ENCODE measurements around the gene SKOR1.
A peak's percentile ranks its signal among the peaks of the same experiment; 100 is the strongest.

The SKOR1 gene

GRCh38 chr15:67812241-67812644, 13.1 kb upstream of the SKOR1 start:
- no peaks in the 10 kb centered on the region for H3K79me1 ChIP-seq (ENCODE audit: low read depth, low read length)
- DNase-seq (ENCODE audit: low spot score): no peak

GRCh38 chr15:67813104-67813634, 12.1 kb upstream of the SKOR1 start:
- H3K27ac ChIP-seq (replicated peaks; ENCODE audit: low read length): no peak overlapping the region
- no peak overlapping the region for H2BK120ac ChIP-seq (ENCODE audit: low read depth, low read length)
- H3K4me2 ChIP-seq (ENCODE audit: insufficient read depth, low read length, poor library complexity, severe bottlenecking): no peak overlapping the region
- H2AFZ ChIP-seq (ENCODE audit: low read length): no peak overlapping the region
- H4K8ac ChIP-seq (ENCODE audit: low read depth, low read length): no peak overlapping the region
- no peak overlapping the region for H2BK12ac ChIP-seq (ENCODE audit: low read length)
- H4K91ac ChIP-seq (ENCODE audit: low read depth, low read length, poor library complexity): no peak overlapping the region
- H3K9me3 ChIP-seq (replicated peaks in 1 of 2; ENCODE audit: control insufficient read depth in 2 of 2, insufficient read depth in 1 of 2, low read depth in 1 of 2, low read length in 2 of 2): peaks cover 6 to 19% of the 10 kb centered on the region in 2 donors
- no peak overlapping the region for H3K4ac ChIP-seq (ENCODE audit: low read length)
- no peaks in the 10 kb centered on the region for H3K36me3 ChIP-seq (replicated peaks in 1 of 2; ENCODE audit: control insufficient read depth in 2 of 2, insufficient read depth in 2 of 2, low read length in 2 of 2)
- H3K27me3 ChIP-seq (ENCODE audit: control insufficient read depth in 3 of 3, insufficient read depth in 3 of 3, low read depth in 1 of 3, low read length in 3 of 3): peaks cover 0 to 15% (median 10%) of the 10 kb centered on the region in 3 experiments
- peaks cover 0 to 16% of the 10 kb centered on the region in 2 donors for H3K4me1 ChIP-seq (ENCODE audit: control insufficient read depth in 2 of 2, insufficient read depth in 1 of 2, low read depth in 1 of 2, low read length in 2 of 2)
- no peak for DNase-seq (ENCODE audit: low spot score)
- no peak overlapping the region for H3K23ac ChIP-seq (ENCODE audit: low read depth, low read length, poor library complexity)
- H2AK5ac ChIP-seq (ENCODE audit: low read depth, low read length): no peak overlapping the region
- H3K18ac ChIP-seq (ENCODE audit: low read length): peak overlapping the region; percentile 33
- no CpG with 5 or more reads among the region's 3 CpGs for WGBS, 2 donors (ENCODE audit: extremely low coverage in 2 of 2, insufficient read length in 2 of 2, insufficient replicate concordance in 1 of 2)
- peak overlapping the region; percentile 26 for H3K14ac ChIP-seq (ENCODE audit: low read length)
- no peak overlapping the region for H3K9ac ChIP-seq (ENCODE audit: low read depth, low read length, poor library complexity)
- H3K4me3 ChIP-seq (ENCODE audit: low read length in 2 of 2): no peak overlapping the region
- H3K79me1 ChIP-seq (ENCODE audit: low read depth, low read length): no peaks in the 10 kb centered on the region
- no peak overlapping the region for H2BK5ac ChIP-seq (ENCODE audit: low read length)
- no peak overlapping the region for H2BK15ac ChIP-seq (ENCODE audit: low read length)

More at GRCh38 chr15:67812241-67812644, 13.1 kb upstream of the SKOR1 start:
- Histone ChIP-seq H3K27me3 (ENCODE audit: control insufficient read depth in 3 of 3, insufficient read depth in 3 of 3, low read depth in 1 of 3, low read length in 3 of 3) (peaks cover 0 to 6% (median under 1%) of the 10 kb centered on the region in 3 experiments), H2BK120ac (ENCODE audit: low read depth, low read length) (peak overlapping the region; percentile 14), H4K91ac (ENCODE audit: low read depth, low read length, poor library complexity) (no peak overlapping the region), H2BK5ac (ENCODE audit: low read length) (no peak overlapping the region), H3K9ac (ENCODE audit: low read depth, low read length, poor library complexity) (no peak overlapping the region), H3K27ac (replicated peaks; ENCODE audit: low read length) (no peak overlapping the region), H3K4ac (ENCODE audit: low read length) (no peak overlapping the region), H4K8ac (ENCODE audit: low read depth, low read length) (no peak overlapping the region), H2AFZ (ENCODE audit: low read length) (no peak overlapping the region), H3K18ac (ENCODE audit: low read length) (peak overlapping the region; percentile 61), H3K23ac (ENCODE audit: low read depth, low read length, poor library complexity) (peak overlapping the region; percentile 44), H3K36me3 (replicated peaks in 1 of 2; ENCODE audit: control insufficient read depth in 2 of 2, insufficient read depth in 2 of 2, low read length in 2 of 2) (no peaks in the 10 kb centered on the region), H3K14ac (ENCODE audit: low read length) (no peak overlapping the region), H3K4me3 (ENCODE audit: low read length in 2 of 2) (peak overlapping the region in 1 of 2 donors; percentile 20), H3K4me1 (ENCODE audit: control insufficient read depth in 2 of 2, insufficient read depth in 1 of 2, low read depth in 1 of 2, low read length in 2 of 2) (peaks cover 0 to 16% of the 10 kb centered on the region in 2 donors), H3K9me3 (replicated peaks in 1 of 2; ENCODE audit: control insufficient read depth in 2 of 2, insufficient read depth in 1 of 2, low read depth in 1 of 2, low read length in 2 of 2) (peaks cover 5 to 18% of the 10 kb centered on the region in 2 donors), H2AK5ac (ENCODE audit: low read depth, low read length) (no peak overlapping the region), H2BK15ac (ENCODE audit: low read length) (no peak overlapping the region), H3K4me2 (ENCODE audit: insufficient read depth, low read length, poor library complexity, severe bottlenecking) (no peak overlapping the region), H2BK12ac (ENCODE audit: low read length) (no peak overlapping the region)
- no CpG with 5 or more reads among the region's 11 CpGs for WGBS, 2 donors (ENCODE audit: extremely low coverage in 2 of 2, insufficient read length in 2 of 2, insufficient replicate concordance in 1 of 2)

- H2AFZ ChIP-seq (ENCODE audit: low read length): no peak overlapping the region
- H3K18ac ChIP-seq (ENCODE audit: low read length): no peak overlapping the region
- H3K23ac ChIP-seq (ENCODE audit: low read depth, low read length, poor library complexity): no peak overlapping the region
- no peak overlapping the region for H2AK5ac ChIP-seq (ENCODE audit: low read depth, low read length)
- no peaks in the 10 kb centered on the region for H3K36me3 ChIP-seq (replicated peaks in 1 of 2; ENCODE audit: control insufficient read depth in 2 of 2, insufficient read depth in 2 of 2, low read length in 2 of 2)
- H2BK12ac ChIP-seq (ENCODE audit: low read length): no peak overlapping the region
- H3K9ac ChIP-seq (ENCODE audit: low read depth, low read length, poor library complexity): no peak overlapping the region
- peaks cover 0 to 10% of the 10 kb centered on the region in 2 donors for H3K4me1 ChIP-seq (ENCODE audit: control insufficient read depth in 2 of 2, insufficient read depth in 1 of 2, low read depth in 1 of 2, low read length in 2 of 2)
- H2BK15ac ChIP-seq (ENCODE audit: low read length): no peak overlapping the region
- no peak overlapping the region for H3K14ac ChIP-seq (ENCODE audit: low read length)
- H3K4me2 ChIP-seq (ENCODE audit: insufficient read depth, low read length, poor library complexity, severe bottlenecking): no peak overlapping the region
- H4K91ac ChIP-seq (ENCODE audit: low read depth, low read length, poor library complexity): no peak overlapping the region
- H3K79me1 ChIP-seq (ENCODE audit: low read depth, low read length): no peaks in the 10 kb centered on the region
- H4K8ac ChIP-seq (ENCODE audit: low read depth, low read length): no peak overlapping the region
- no peak overlapping the region for H2BK120ac ChIP-seq (ENCODE audit: low read depth, low read length)
- H3K27ac ChIP-seq (replicated peaks; ENCODE audit: low read length): no peak overlapping the region
- H2BK5ac ChIP-seq (ENCODE audit: low read length): no peak overlapping the region
- DNase-seq (ENCODE audit: low spot score): no peak
- H3K9me3 ChIP-seq (replicated peaks in 1 of 2; ENCODE audit: control insufficient read depth in 2 of 2, insufficient read depth in 1 of 2, low read depth in 1 of 2, low read length in 2 of 2): peaks cover 10 to 19% of the 10 kb centered on the region in 2 donors
- no CpG with 5 or more reads among the region's 5 CpGs for WGBS, 2 donors (ENCODE audit: extremely low coverage in 2 of 2, insufficient read length in 2 of 2, insufficient replicate concordance in 1 of 2)
- peaks cover 9 to 33% (median 27%) of the 10 kb centered on the region in 3 experiments for H3K27me3 ChIP-seq (ENCODE audit: control insufficient read depth in 3 of 3, insufficient read depth in 3 of 3, low read depth in 1 of 3, low read length in 3 of 3)
- H3K4ac ChIP-seq (ENCODE audit: low read length): no peak overlapping the region
- no peak overlapping the region for H3K4me3 ChIP-seq (ENCODE audit: low read length in 2 of 2)
Observed at GRCh38 chr15:67815036-67815592, 10.2 kb upstream of the SKOR1 start.

GRCh38 chr15:67816668-67817067, 8.6 kb upstream of the SKOR1 start:
- no peak overlapping the region for H4K91ac ChIP-seq (ENCODE audit: low read depth, low read length, poor library complexity)
- H2AFZ ChIP-seq (ENCODE audit: low read length): no peak overlapping the region
- H3K4me3 ChIP-seq (ENCODE audit: low read length in 2 of 2): no peak overlapping the region
- H3K14ac ChIP-seq (ENCODE audit: low read length): no peak overlapping the region
- no CpG with 5 or more reads among the region's 3 CpGs for WGBS, 2 donors (ENCODE audit: extremely low coverage in 2 of 2, insufficient read length in 2 of 2, insufficient replicate concordance in 1 of 2)
- H3K23ac ChIP-seq (ENCODE audit: low read depth, low read length, poor library complexity): no peak overlapping the region
- no peaks in the 10 kb centered on the region for H3K79me1 ChIP-seq (ENCODE audit: low read depth, low read length)
- H3K9me3 ChIP-seq (replicated peaks in 1 of 2; ENCODE audit: control insufficient read depth in 2 of 2, insufficient read depth in 1 of 2, low read depth in 1 of 2, low read length in 2 of 2): peaks cover 10 to 19% of the 10 kb centered on the region in 2 donors
- no peak overlapping the region for H2BK120ac ChIP-seq (ENCODE audit: low read depth, low read length)
- H3K27me3 ChIP-seq (ENCODE audit: control insufficient read depth in 3 of 3, insufficient read depth in 3 of 3, low read depth in 1 of 3, low read length in 3 of 3): peaks cover 23 to 48% (median 43%) of the 10 kb centered on the region in 3 experiments
- H2BK15ac ChIP-seq (ENCODE audit: low read length): no peak overlapping the region
- H3K36me3 ChIP-seq (replicated peaks in 1 of 2; ENCODE audit: control insufficient read depth in 2 of 2, insufficient read depth in 2 of 2, low read length in 2 of 2): no peaks in the 10 kb centered on the region
- no peak overlapping the region for H4K8ac ChIP-seq (ENCODE audit: low read depth, low read length)
- no peak for DNase-seq (ENCODE audit: low spot score)
- H2BK12ac ChIP-seq (ENCODE audit: low read length): no peak overlapping the region
- peaks cover 7 to 10% of the 10 kb centered on the region in 2 donors for H3K4me1 ChIP-seq (ENCODE audit: control insufficient read depth in 2 of 2, insufficient read depth in 1 of 2, low read depth in 1 of 2, low read length in 2 of 2)
- no peak overlapping the region for H2AK5ac ChIP-seq (ENCODE audit: low read depth, low read length)
- H3K4ac ChIP-seq (ENCODE audit: low read length): no peak overlapping the region
- H3K27ac ChIP-seq (replicated peaks; ENCODE audit: low read length): no peak overlapping the region
- no peak overlapping the region for H3K9ac ChIP-seq (ENCODE audit: low read depth, low read length, poor library complexity)
- no peak overlapping the region for H3K4me2 ChIP-seq (ENCODE audit: insufficient read depth, low read length, poor library complexity, severe bottlenecking)
- no peak overlapping the region for H3K18ac ChIP-seq (ENCODE audit: low read length)
- H2BK5ac ChIP-seq (ENCODE audit: low read length): no peak overlapping the region
